IPS-18c (cell line): ENCODE measurements around the gene PITX3.
"Not testable (repeated sequence)": the region's sequence is repeated elsewhere in the genome, so short reads cannot be mapped to it uniquely, and the experiment has no call there.

Source experiments
- H3K4me3 ChIP-seq: 2 replicates; pipeline ENCODE4 v1.7.0; 2013; ENCODE audit warnings: low read depth, mild to moderate bottlenecking, low read length, moderate library complexity; ENCODE audit not compliant: insufficient read depth
- H3K9me3 ChIP-seq: one replicate; pipeline ENCODE4 v1.6.1; 2013; ENCODE audit warnings: mild to moderate bottlenecking, low read length, moderate library complexity; ENCODE audit not compliant: control insufficient read depth, insufficient read depth

Gene PITX3

GRCh38 chr10:102266670-102267069, 25.4 kb upstream of the PITX3 start:
- H3K4me3 ChIP-seq, result no peak overlapping the region
- H3K9me3 ChIP-seq, result no peaks in the 10 kb centered on the region

GRCh38 chr10:102264371-102264770, 23.1 kb upstream of the PITX3 start:
- H3K9me3 ChIP-seq, result no peaks in the 10 kb centered on the region
- no peak overlapping the region for H3K4me3 ChIP-seq

- Histone ChIP-seq H3K4me3 (no peak overlapping the region), H3K9me3 (no peaks in the 10 kb centered on the region)
Measured at GRCh38 chr10:102262744-102263370, 21.5 kb upstream of the PITX3 start.

DNA sequence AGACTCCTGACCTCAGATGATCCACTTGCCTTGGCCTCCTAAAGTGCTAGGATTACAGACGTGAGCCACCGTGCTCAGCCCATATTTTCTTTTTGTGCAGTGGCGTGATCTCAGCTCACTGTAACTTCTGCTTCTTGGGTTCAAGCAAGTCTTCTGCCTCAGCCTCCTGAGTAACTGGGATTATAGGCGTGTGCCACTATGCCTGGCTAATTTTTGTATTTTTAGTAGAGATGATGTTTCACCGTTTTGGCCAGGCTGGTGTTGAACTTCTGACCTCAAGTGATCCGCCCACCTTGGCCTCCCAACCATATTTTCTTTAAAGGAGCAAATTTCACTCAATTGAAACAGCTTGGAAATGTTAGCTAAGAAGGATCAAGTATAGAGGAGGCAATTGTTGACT, 20.5 kb upstream of the PITX3 start:
- Histone ChIP-seq H3K4me3 (no peak overlapping the region), H3K9me3 (no peaks in the 10 kb centered on the region)

GRCh38 chr10:102261196-102261595, 19.9 kb upstream of the PITX3 start:
- Histone ChIP-seq H3K9me3 (no peaks in the 10 kb centered on the region), H3K4me3 (no peak overlapping the region)

- H3K9me3 ChIP-seq, result no peaks in the 10 kb centered on the region
- no peak overlapping the region for H3K4me3 ChIP-seq
Measured at GRCh38 chr10:102255404-102255803, 14.1 kb upstream of the PITX3 start.

DNA sequence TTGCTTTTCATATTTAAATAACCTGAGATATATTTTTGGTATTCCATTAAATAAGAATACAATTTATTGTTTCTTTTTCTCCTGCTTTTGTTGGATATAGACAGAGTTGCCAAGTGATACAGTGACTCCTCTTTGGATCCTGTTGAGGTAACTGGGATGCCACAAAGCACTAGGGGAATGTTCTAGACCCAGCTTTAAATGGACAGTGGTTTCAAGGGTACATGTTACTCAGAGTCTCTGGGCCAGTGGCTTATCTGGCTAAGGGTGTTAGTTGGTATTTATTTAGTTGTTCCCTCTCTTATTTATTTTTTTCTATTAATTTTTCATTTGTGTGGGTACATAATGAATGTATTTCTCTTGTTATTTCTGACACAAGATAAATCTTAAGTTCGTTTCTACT, 13.1 kb upstream of the PITX3 start:
- H3K4me3 ChIP-seq, result no peak overlapping the region
- H3K9me3 ChIP-seq, result no peaks in the 10 kb centered on the region

DNA sequence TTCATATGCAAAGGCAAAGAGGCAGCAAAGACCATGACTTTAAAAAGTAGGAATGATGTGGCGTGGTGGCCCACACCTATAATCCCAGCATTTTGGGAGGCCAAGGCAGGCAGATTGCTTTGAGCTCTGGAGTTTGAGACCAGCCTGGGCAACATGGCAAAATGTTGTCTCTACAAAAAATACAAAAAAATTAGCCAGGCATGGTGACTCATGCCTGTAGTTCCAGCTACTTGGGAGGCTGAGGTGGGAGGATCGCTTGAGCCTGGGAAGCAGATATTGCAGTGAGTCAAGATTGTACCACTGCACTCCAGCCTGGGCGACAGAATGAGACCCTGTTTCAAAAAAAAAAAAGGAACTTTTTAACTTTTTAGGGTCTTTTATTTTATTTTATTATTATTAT, 11.2 kb upstream of the PITX3 start:
- H3K9me3 ChIP-seq, H3K4me3 ChIP-seq: not testable (repeated sequence)

DNA sequence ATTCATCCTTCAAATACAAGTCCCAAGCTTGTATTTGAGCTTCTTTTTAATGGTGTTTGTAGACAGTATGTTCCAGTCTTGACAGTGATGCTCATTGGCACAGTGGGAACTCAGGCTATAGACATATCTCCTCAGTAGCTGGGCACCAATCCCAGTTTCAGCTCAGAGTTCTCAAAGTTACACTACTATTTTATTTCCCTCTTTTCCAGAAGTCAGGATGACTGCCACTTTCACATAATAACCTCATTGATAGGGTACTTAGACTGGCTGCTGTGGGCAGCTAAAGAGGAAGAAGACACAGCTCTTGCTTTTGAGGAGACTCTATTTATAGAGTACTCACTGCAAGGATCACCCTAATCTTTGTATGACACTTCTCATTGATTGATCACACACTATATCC, 6.4 kb upstream of the PITX3 start:
- Histone ChIP-seq H3K4me3 (no peak overlapping the region), H3K9me3 (no peaks in the 10 kb centered on the region)

DNA sequence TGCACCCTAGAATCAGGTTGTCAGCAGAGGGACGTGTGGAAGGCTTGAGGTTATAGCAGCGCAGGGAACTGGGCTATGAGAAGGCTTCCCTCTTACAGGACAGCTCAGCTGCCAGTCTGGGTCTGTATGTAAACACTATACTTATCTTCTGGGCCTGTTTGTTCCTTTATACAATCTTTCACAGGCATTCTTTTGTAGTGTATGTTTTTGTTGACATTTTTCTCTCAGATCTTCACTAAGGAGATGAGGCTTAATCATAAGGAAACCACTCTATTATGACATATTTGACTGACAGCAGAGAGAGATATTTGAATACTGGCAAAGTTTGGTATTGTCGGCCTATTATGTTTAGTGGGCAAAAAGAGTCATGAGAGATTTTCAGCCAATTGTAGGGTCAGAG, 4.9 kb upstream of the PITX3 start:
- Histone ChIP-seq H3K9me3 (no peaks in the 10 kb centered on the region), H3K4me3 (peak overlapping the region; percentile 88)

GRCh38 chr10:102245932-102246251, 4.6 kb upstream of the PITX3 start:
- Histone ChIP-seq H3K9me3 (no peaks in the 10 kb centered on the region), H3K4me3 (peak overlapping the region; percentile 88)

DNA sequence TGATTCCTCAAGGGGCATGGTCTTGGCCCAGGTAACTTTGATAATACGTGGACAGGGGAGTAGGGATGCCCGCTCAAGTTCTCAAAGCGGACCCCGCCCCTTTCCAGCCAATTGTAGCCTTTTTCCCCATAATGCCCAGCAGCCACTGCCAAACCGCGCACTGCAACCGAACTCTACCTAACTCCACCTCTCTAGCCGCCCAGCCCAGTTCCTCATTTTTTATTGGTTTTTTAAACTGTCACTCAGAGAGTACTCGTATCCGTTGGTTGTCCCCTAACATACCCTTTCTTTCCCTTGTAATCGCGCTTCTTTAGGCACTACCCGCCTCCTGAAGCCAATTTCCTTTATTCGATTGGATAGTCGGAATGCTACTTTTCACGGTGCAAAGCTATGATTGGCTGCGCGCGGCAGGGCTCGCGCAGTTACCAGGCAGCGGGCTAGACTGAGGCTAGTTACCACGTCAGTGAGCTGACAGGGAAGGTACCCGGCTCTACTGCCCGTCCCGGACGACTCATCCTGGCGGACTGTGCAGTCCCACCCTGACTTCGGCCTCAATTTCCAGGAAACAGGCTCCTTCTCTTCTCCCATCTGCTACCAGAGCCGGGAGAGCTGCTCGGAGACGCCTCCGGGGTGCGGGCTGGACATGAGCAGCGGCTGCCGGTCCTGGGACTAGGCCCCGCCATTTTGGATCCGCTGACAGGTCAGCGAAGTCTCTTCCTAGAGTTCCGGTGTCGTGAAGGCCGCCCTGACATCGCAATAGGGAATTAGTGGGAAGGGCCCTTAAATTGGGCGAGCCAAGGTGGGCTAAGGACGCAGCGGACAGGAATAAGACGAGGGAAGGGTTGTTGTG, 4.0 kb upstream of the PITX3 start, which contains the start of gene GBF1:
Gene GBF1 (plus strand): TSS at position 451 of the 850 bp plus-strand sequence. CDS start 13,407 bp downstream, outside the sequence.
- Histone ChIP-seq H3K4me3 (peak within 1 kb of the TSS; percentile 88), H3K9me3 (no peaks in the 10 kb centered on the region)

DNA sequence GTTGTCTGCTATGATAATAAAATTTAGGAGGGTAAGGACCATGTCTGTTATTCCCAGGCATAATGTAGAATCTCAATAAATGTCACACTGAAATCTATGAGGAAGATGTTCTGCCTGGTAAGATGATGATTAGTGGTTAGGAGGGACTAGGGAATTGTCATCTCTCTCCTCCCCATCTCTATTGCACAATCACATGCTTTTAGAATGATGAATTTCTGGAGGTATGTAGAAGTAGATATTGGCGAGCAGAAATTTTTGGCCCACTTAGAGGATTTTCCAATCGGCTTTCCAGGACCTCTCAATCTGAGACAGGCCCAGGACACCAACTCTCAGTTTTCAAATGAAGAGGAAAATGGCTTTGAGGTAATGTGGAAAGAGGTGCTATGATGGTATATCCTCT, 2.0 kb upstream of the PITX3 start:
- Histone ChIP-seq H3K9me3 (no peaks in the 10 kb centered on the region), H3K4me3 (no peak overlapping the region)

GRCh38 chr10:102242118-102242485, 790 bp upstream of the PITX3 start:
- Histone ChIP-seq H3K4me3 (peak overlapping the region; percentile 45; the same call in 1 of the 2 replicates), H3K9me3 (no peaks in the 10 kb centered on the region)

- H3K4me3 ChIP-seq, result peak overlapping the region; percentile 45
Measured at GRCh38 chr10:102241032-102241443, 274 bp downstream of the PITX3 start.

GRCh38 chr10:102240467-102241031, 763 bp downstream of the PITX3 start:
- H3K9me3 ChIP-seq, result no peaks in the 10 kb centered on the region
- H3K4me3 ChIP-seq, result peak overlapping the region; percentile 45

More at GRCh38 chr10:102241032-102241443, 274 bp downstream of the PITX3 start:
- no peaks in the 10 kb centered on the region for H3K9me3 ChIP-seq

DNA sequence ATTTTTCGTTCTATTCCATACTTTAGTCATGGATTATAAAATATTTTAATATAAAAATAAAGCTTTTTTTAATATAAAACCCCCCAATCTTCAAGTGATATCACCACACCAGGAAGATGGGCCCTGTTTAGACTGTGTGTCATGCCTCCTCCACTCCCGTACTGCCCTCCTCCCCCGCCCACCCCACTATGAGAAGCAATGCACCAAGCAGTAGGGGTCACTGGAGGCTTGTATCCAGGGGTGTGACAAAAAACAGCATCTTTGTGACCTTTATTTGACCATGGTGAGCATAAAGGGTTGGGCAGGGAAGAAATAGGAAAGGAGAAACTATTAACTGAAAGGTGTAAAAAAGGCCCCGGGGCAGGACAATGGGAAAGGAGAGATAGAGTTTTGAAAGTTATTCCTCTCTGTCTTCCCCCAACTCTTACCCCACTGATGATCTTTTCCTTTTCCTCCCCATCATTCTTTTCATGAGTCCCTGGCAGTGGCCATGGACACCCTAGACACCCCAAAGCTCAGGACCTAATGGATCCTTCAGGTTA, 3.5 kb downstream of the PITX3 start:
- Histone ChIP-seq H3K9me3 (no peaks in the 10 kb centered on the region), H3K4me3 (no peak overlapping the region)

- Histone ChIP-seq H3K4me3 (no peak overlapping the region), H3K9me3 (peaks cover 2% of the 10 kb centered on the region)
Measured at GRCh38 chr10:102236006-102236405, 5.3 kb downstream of the PITX3 start.
